ENCODE data around the gene ERC2.

Gene ERC2

GRCh38 chr3:56411166-56411565, 57.1 kb downstream of the ERC2 start:
- Mint-ChIP-seq H3K36me3 (ENCODE audit: low read depth) (no peaks in the 10 kb centered on the region), H3K9me3 (no peaks in the 10 kb centered on the region), H3K27me3 (no peaks in the 10 kb centered on the region), H3K4me3 (no peak overlapping the region), H3K4me1 (ENCODE audit: low read depth) (no peaks in the 10 kb centered on the region), H3K27ac (no peak overlapping the region)
- intact Hi-C loops (cut with micrococcal nuclease): no loop called here

DNA sequence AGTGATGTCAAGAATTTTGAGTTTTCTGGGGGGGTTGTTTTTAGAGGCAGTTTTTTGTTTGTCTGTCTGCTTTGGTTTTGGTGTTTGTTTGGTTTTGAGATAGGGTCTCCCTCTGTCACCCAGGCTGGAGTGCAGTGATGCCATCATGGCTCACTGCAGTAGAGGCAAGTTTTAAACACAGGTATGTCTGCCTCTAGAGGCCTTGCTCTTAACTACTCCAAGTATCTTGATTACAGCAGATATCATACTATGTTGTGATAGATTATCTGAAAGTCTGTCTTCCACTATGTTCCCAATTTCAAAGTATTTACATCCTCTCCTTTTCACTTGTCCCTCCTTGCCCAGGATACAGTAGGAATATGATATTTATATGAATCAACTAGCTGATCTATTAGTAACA, 57.7 kb downstream of the ERC2 start:
- no peaks in the 10 kb centered on the region for H3K4me1 Mint-ChIP-seq (ENCODE audit: low read depth)
- no peaks in the 10 kb centered on the region for H3K9me3 Mint-ChIP-seq
- H3K4me3 Mint-ChIP-seq: no peak overlapping the region
- H3K27ac Mint-ChIP-seq: no peak overlapping the region
- H3K36me3 Mint-ChIP-seq (ENCODE audit: low read depth): no peaks in the 10 kb centered on the region
- intact Hi-C loops (cut with micrococcal nuclease): no loop called here
- H3K27me3 Mint-ChIP-seq: no peaks in the 10 kb centered on the region

- intact Hi-C loops (cut with micrococcal nuclease): no loop called here
- Mint-ChIP-seq H3K4me1 (ENCODE audit: low read depth) (no peaks in the 10 kb centered on the region), H3K36me3 (ENCODE audit: low read depth) (no peaks in the 10 kb centered on the region), H3K4me3 (no peak overlapping the region), H3K27ac (no peak overlapping the region), H3K9me3 (no peaks in the 10 kb centered on the region), H3K27me3 (peaks cover 2% of the 10 kb centered on the region)
Measured at GRCh38 chr3:56409790-56410189, 58.5 kb downstream of the ERC2 start.

GRCh38 chr3:56408761-56409196, 59.5 kb downstream of the ERC2 start:
- no peaks in the 10 kb centered on the region for H3K9me3 Mint-ChIP-seq
- intact Hi-C loops (cut with micrococcal nuclease): no loop called here

GRCh38 chr3:56406826-56407515, 61.3 kb downstream of the ERC2 start:
- intact Hi-C loops (cut with micrococcal nuclease): no loop called here
- no peaks in the 10 kb centered on the region for H3K4me1 Mint-ChIP-seq (ENCODE audit: low read depth)
- no peak overlapping the region for H3K4me3 Mint-ChIP-seq
- no peaks in the 10 kb centered on the region for H3K9me3 Mint-ChIP-seq
- no peak overlapping the region for H3K27ac Mint-ChIP-seq
- peaks cover 2% of the 10 kb centered on the region for H3K27me3 Mint-ChIP-seq
- H3K36me3 Mint-ChIP-seq (ENCODE audit: low read depth): no peaks in the 10 kb centered on the region

More at GRCh38 chr3:56408761-56409196, 59.5 kb downstream of the ERC2 start:
- no peaks in the 10 kb centered on the region for H3K4me1 Mint-ChIP-seq (ENCODE audit: low read depth)
- peaks cover 2% of the 10 kb centered on the region for H3K27me3 Mint-ChIP-seq
- H3K36me3 Mint-ChIP-seq (ENCODE audit: low read depth): no peaks in the 10 kb centered on the region
- no peak overlapping the region for H3K27ac Mint-ChIP-seq
- H3K4me3 Mint-ChIP-seq: no peak overlapping the region

DNA sequence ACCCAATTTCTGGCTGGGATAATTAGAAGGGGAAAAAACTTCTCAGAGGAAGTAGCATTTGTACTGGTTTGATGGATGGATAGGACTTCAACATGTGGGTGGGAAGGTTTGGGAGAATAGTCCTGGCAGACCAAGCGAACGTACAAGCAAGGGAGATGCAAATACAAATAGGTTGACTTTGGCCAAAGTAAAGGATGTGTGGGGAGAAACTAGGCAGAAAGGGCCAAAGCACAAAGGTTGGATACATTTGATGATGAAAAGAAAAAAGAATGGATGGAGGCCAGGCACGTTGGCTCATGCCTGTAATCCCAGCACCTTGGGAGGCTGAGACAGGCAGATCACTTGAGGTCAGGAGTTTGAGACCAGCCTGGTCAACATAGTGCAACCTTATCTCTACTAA, 63.4 kb downstream of the ERC2 start:
- Mint-ChIP-seq H3K27me3 (peaks cover 4% of the 10 kb centered on the region), H3K4me3 (no peak overlapping the region), H3K36me3 (ENCODE audit: low read depth) (no peaks in the 10 kb centered on the region), H3K4me1 (ENCODE audit: low read depth) (no peaks in the 10 kb centered on the region), H3K27ac (no peak overlapping the region), H3K9me3 (no peaks in the 10 kb centered on the region)
- intact Hi-C loops (cut with micrococcal nuclease): no loop called here

DNA sequence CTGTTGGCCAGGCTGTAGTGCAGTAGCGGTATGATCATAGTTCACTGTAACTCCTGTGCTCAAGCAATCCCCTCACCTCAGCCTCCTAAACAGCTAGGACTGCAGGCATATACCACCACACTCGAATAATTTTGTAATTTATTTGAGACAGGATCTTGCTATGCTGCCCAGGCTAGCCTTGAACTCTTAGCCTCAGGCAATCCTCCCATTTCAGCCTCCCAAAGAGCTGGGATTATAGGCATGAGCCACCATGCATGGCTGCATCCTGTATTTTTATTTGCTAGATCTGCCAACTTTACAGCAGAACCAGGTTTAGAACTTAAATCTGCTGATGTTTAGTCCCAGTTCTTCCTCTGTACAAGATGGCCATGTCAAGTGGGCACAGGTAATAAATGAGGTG, 69.6 kb downstream of the ERC2 start:
- no peaks in the 10 kb centered on the region for H3K4me1 Mint-ChIP-seq (ENCODE audit: low read depth)
- intact Hi-C loops (cut with micrococcal nuclease): no loop called here
- no peaks in the 10 kb centered on the region for H3K9me3 Mint-ChIP-seq
- no peak overlapping the region for H3K4me3 Mint-ChIP-seq
- H3K36me3 Mint-ChIP-seq (ENCODE audit: low read depth): no peaks in the 10 kb centered on the region
- H3K27ac Mint-ChIP-seq: no peak overlapping the region
- peaks cover 5% of the 10 kb centered on the region for H3K27me3 Mint-ChIP-seq

- H3K9me3 Mint-ChIP-seq: no peaks in the 10 kb centered on the region
- peaks cover 5% of the 10 kb centered on the region for H3K27me3 Mint-ChIP-seq
- no peak overlapping the region for H3K27ac Mint-ChIP-seq
- intact Hi-C loops (cut with micrococcal nuclease): no loop called here
- no peak overlapping the region for H3K4me3 Mint-ChIP-seq
- no peaks in the 10 kb centered on the region for H3K36me3 Mint-ChIP-seq (ENCODE audit: low read depth)
- no peaks in the 10 kb centered on the region for H3K4me1 Mint-ChIP-seq (ENCODE audit: low read depth)
Measured at GRCh38 chr3:56397798-56398197, 70.5 kb downstream of the ERC2 start.

DNA sequence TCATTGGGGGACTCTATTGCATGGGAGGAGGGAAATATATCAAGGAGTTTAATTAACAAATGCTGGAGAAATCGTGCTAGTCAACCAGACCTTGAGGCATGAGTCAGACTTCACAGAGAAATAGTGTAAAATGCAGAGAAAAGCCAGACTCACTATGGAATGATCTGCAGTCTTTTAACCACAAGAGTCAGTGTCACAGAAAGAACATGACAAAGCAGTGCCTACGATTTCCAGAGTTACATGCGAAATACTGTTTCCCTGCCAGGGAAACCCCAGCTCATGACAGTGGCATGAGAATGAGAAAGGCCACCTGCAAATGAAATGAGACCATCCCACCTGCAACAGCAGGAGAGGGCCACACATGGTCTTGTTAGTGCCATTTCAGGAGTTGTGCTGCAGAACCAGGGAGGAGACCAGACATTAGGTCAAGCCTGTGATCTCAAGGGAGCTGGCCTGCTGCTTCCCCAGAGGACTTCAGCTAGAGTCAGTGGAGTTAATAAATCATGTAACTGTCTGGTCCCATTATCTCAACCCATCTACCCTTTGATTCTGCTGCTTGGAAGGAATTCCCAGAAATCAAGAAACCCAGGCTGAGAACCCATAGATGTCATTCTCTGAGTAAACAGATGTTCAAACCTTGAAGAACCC, 79.0 kb downstream of the ERC2 start:
- intact Hi-C loops (cut with micrococcal nuclease): no loop called here
- Mint-ChIP-seq H3K36me3 (ENCODE audit: low read depth) (no peaks in the 10 kb centered on the region), H3K4me1 (ENCODE audit: low read depth) (no peaks in the 10 kb centered on the region), H3K9me3 (no peaks in the 10 kb centered on the region), H3K4me3 (no peak overlapping the region), H3K27ac (no peak overlapping the region), H3K27me3 (no peaks in the 10 kb centered on the region)

- intact Hi-C loops (cut with micrococcal nuclease): no loop called here
- no peak overlapping the region for H3K27ac Mint-ChIP-seq
- H3K27me3 Mint-ChIP-seq: no peaks in the 10 kb centered on the region
- H3K4me3 Mint-ChIP-seq: no peak overlapping the region
- H3K36me3 Mint-ChIP-seq (ENCODE audit: low read depth): no peaks in the 10 kb centered on the region
- H3K9me3 Mint-ChIP-seq: no peaks in the 10 kb centered on the region
- H3K4me1 Mint-ChIP-seq (ENCODE audit: low read depth): no peaks in the 10 kb centered on the region
Measured at GRCh38 chr3:56383092-56383491, 85.2 kb downstream of the ERC2 start.

DNA sequence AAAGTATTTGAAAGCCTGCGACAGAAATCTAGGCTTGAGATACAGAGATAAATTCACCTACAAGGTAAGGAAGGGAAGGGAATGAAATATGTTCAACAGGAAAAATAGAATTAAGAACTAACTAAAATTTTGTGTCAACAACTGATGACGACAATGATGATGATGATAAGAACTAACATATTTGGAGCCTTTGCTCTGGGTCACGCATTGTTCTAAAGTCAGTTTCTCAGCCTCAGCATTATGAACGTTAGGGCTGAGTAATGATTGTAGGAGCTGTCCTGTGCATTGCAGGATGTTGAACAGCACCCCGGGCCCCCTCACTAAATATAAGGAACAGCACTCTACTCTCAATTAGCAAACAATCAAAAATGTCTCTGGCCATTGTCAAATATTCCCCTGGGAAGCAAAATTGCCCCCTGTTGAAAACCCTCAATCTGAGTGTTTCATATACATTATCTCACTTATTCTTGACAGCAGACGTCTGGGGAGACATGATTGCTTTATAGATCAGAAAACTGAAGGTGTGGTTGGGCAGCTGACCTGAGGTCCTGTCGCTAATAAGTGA, 88.5 kb downstream of the ERC2 start:
- Mint-ChIP-seq H3K27me3 (no peaks in the 10 kb centered on the region), H3K27ac (no peak overlapping the region), H3K36me3 (ENCODE audit: low read depth) (no peaks in the 10 kb centered on the region), H3K4me3 (no peak overlapping the region), H3K9me3 (peaks cover 23% of the 10 kb centered on the region), H3K4me1 (ENCODE audit: low read depth) (no peaks in the 10 kb centered on the region)
- intact Hi-C loops (cut with micrococcal nuclease): no loop called here

- H3K9me3 Mint-ChIP-seq: peaks cover 25% of the 10 kb centered on the region
- H3K36me3 Mint-ChIP-seq (ENCODE audit: low read depth): no peaks in the 10 kb centered on the region
- intact Hi-C loops (cut with micrococcal nuclease): no loop called here
- H3K4me1 Mint-ChIP-seq (ENCODE audit: low read depth): no peaks in the 10 kb centered on the region
- H3K4me3 Mint-ChIP-seq: no peak overlapping the region
- no peak overlapping the region for H3K27ac Mint-ChIP-seq
- H3K27me3 Mint-ChIP-seq: no peaks in the 10 kb centered on the region
Measured at GRCh38 chr3:56375654-56376053, 92.6 kb downstream of the ERC2 start.

- intact Hi-C loops (cut with micrococcal nuclease): no loop called here
- no peak overlapping the region for H3K27ac Mint-ChIP-seq
- H3K9me3 Mint-ChIP-seq: peaks cover 25% of the 10 kb centered on the region
- peaks cover 2% of the 10 kb centered on the region for H3K27me3 Mint-ChIP-seq
- no peak overlapping the region for H3K4me3 Mint-ChIP-seq
- H3K4me1 Mint-ChIP-seq (ENCODE audit: low read depth): no peaks in the 10 kb centered on the region
- no peaks in the 10 kb centered on the region for H3K36me3 Mint-ChIP-seq (ENCODE audit: low read depth)
Measured at GRCh38 chr3:56373386-56373785, 94.9 kb downstream of the ERC2 start.

GRCh38 chr3:56370991-56371775, 97.1 kb downstream of the ERC2 start:
- Mint-ChIP-seq H3K4me1 (ENCODE audit: low read depth) (no peaks in the 10 kb centered on the region), H3K36me3 (ENCODE audit: low read depth) (no peaks in the 10 kb centered on the region), H3K9me3 (peaks cover 15% of the 10 kb centered on the region), H3K27me3 (peaks cover 2% of the 10 kb centered on the region), H3K27ac (no peak overlapping the region), H3K4me3 (no peak overlapping the region)
- intact Hi-C loops (cut with micrococcal nuclease): no loop called here
